PC-9 (cell line): ENCODE data around the gene ACACB. TPM values are rescaled to one million over a fixed set of nuclear protein-coding genes. Genes with fewer than 3 reads are reported as not detected.

Experiments used
- BruUV-seq: library from RNA; stranded (reverse); fragments of 400-500 nt; replicated peaks from 2 replicates; lab custom pipeline; 2021; lab: Mats Ljungman, UMichigan
- CTCF ChIA-PET: fragments of 300-600 bp; sonication (Branson Sonifier 250); formaldehyde crosslinking; loops from one replicate; lab custom pipeline; 2022; ENCODE audit warnings: antibody characterized with exemption; lab: Charles Lee
- POLR2A ChIA-PET: fragments of 300-600 bp; sonication (Branson Sonifier 250); formaldehyde crosslinking; loops from one replicate; lab custom pipeline; 2022; ENCODE audit warnings: antibody characterized with exemption; ENCODE audit not compliant: unreplicated experiment; lab: Charles Lee
- DNase-seq, 2 experiments: peaks; one replicate each; pipeline versions ENCODE4 v3.0.0 to v3.0.0-alpha.2; 2015 to 2022; ENCODE audit warnings: mixed read lengths in 1 of 2
- H2AFZ ChIP-seq: fragments of 200-600 bp; sonication (generic); 2 replicates; pipeline ENCODE4 v1.8.1; 2017; ENCODE audit warnings: antibody characterized with exemption
- H3F3A ChIP-seq: fragments of 200-600 bp; sonication (generic); 2 replicates; pipeline ENCODE4 v1.8.1; 2017; ENCODE audit warnings: antibody characterized with exemption, mild to moderate bottlenecking, low read depth; ENCODE audit not compliant: insufficient read depth
- H3K27ac ChIP-seq: fragments of 200-600 bp; sonication (generic); 2 replicates; pipeline ENCODE4 v1.6.1; 2016; ENCODE audit warnings: mixed run types
- H3K27me3 ChIP-seq: fragments of 200-600 bp; sonication (generic); 2 replicates; pipeline ENCODE4 v1.6.1; 2016; ENCODE audit warnings: low read depth, mixed run types; ENCODE audit not compliant: insufficient read depth
- H3K36me3 ChIP-seq: fragments of 200-600 bp; sonication (generic); 2 replicates; pipeline ENCODE4 v1.6.1; 2016; ENCODE audit warnings: low read depth, mixed run types
- H3K4me1 ChIP-seq: fragments of 200-600 bp; sonication (generic); replicated peaks from 2 replicates; pipeline ENCODE4 v1.6.1; 2016; ENCODE audit warnings: mixed run types; ENCODE audit not compliant: insufficient read depth
- H3K4me2 ChIP-seq: fragments of 200-600 bp; sonication (generic); 2 replicates; pipeline ENCODE4 v1.6.1; 2017; ENCODE audit warnings: mixed run types
- H3K4me3 ChIP-seq: fragments of 200-600 bp; sonication (generic); 2 replicates; pipeline ENCODE4 v1.6.1; 2016; ENCODE audit warnings: mixed run types
- H3K79me2 ChIP-seq: fragments of 200-600 bp; sonication (generic); 2 replicates; pipeline ENCODE4 v1.6.1; 2017; ENCODE audit warnings: low read depth, mixed run types
- H3K9me2 ChIP-seq: fragments of 200-600 bp; sonication (generic); 2 replicates; pipeline ENCODE4 v1.8.1; 2017; ENCODE audit warnings: mild to moderate bottlenecking; ENCODE audit not compliant: insufficient read depth
- H3K9me3 ChIP-seq: fragments of 200-600 bp; sonication (generic); 2 replicates; pipeline ENCODE4 v1.8.1; 2016; ENCODE audit warnings: low read depth; ENCODE audit not compliant: insufficient read depth
- H4K20me1 ChIP-seq: fragments of 200-600 bp; sonication (generic); 2 replicates; pipeline ENCODE4 v1.8.1; 2017; ENCODE audit not compliant: insufficient read depth
- CTCF ChIP-seq: fragments of 200-600 bp; sonication (generic); conservative IDR thresholded peaks from 2 replicates; pipeline ENCODE4 v1.6.1; 2017; ENCODE audit warnings: mixed run types, antibody characterized with exemption, mild to moderate bottlenecking, moderate library complexity
- EZH2 ChIP-seq: fragments of 200-600 bp; sonication (generic); IDR thresholded peaks from 2 replicates; pipeline ENCODE4 v1.8.0; 2017; ENCODE audit warnings: antibody characterized with exemption, low read depth
- intact Hi-C: fragments of 100-400 bp; cut with micrococcal nuclease; formaldehyde crosslinking; loops from one replicate; pipeline ENCODE4 v1.10.0; 2022; ENCODE audit not compliant: unreplicated experiment
- total RNA-seq: library from RNA; stranded (reverse); gene quantifications from 2 replicates; pipeline ENCODE4 v1.2.3, GENCODE V29; 2021

Gene ACACB
- total RNA-seq, 1 experiment from 2014 or later, result 13.8 TPM

GRCh38 chr12:109087250-109087649, 29.1 kb upstream of the ACACB start:
- no peak for DNase-seq
- H3K27ac ChIP-seq, result no peak overlapping the region
- POLR2A ChIA-PET, result interaction anchor here (0.6 kb wide), 1 partner anchor 165 kb away, joined by 3 read pairs; no protein-coding TSS in a partner anchor
- peaks cover 9% of the 10 kb centered on the region; the same call in 1 of the 2 replicates for H3K36me3 ChIP-seq
- H3K79me2 ChIP-seq, result peaks cover 8% of the 10 kb centered on the region
- H3K9me2 ChIP-seq, result no peaks in the 10 kb centered on the region
- intact Hi-C loops, result no loop called here
- H2AFZ ChIP-seq, result no peak overlapping the region
- H4K20me1 ChIP-seq, result no peaks in the 10 kb centered on the region
- peaks cover 7% of the 10 kb centered on the region; the same call in 1 of the 2 replicates for H3K4me1 ChIP-seq
- no TSS peak for BruUV-seq
- H3K9me3 ChIP-seq, result no peaks in the 10 kb centered on the region
- H3K27me3 ChIP-seq, result no peaks in the 10 kb centered on the region
- H3K4me3 ChIP-seq, result no peak overlapping the region
- TF ChIP-seq CTCF, result no peak
- TF ChIP-seq EZH2, result no peak
- H3F3A ChIP-seq, result peaks cover 4% of the 10 kb centered on the region; the same call in 1 of the 2 replicates
- H3K4me2 ChIP-seq, result no peak overlapping the region
- CTCF ChIA-PET, result no interaction called here

GRCh38 chr12:109088818-109089217, 27.6 kb upstream of the ACACB start:
- no peak for TF ChIP-seq CTCF
- no peak for TF ChIP-seq EZH2
- no peak overlapping the region for H2AFZ ChIP-seq
- intact Hi-C loops, result no loop called here
- peaks cover 9% of the 10 kb centered on the region; the same call in 1 of the 2 replicates for H3K36me3 ChIP-seq
- H3K79me2 ChIP-seq, result peaks cover 17% of the 10 kb centered on the region
- H3K27me3 ChIP-seq, result no peaks in the 10 kb centered on the region
- H3K4me2 ChIP-seq, result no peak overlapping the region
- H3K4me1 ChIP-seq, result peaks cover 15% of the 10 kb centered on the region; the same call in 1 of the 2 replicates
- POLR2A ChIA-PET, result no interaction called here
- CTCF ChIA-PET, result no interaction called here
- DNase-seq, result no peak
- H3K9me3 ChIP-seq, result no peaks in the 10 kb centered on the region
- H3K4me3 ChIP-seq, result no peak overlapping the region
- peaks cover 4% of the 10 kb centered on the region; the same call in 1 of the 2 replicates for H3F3A ChIP-seq
- BruUV-seq, result no TSS peak
- H4K20me1 ChIP-seq, result no peaks in the 10 kb centered on the region
- no peaks in the 10 kb centered on the region for H3K9me2 ChIP-seq
- no peak overlapping the region for H3K27ac ChIP-seq

GRCh38 chr12:109089683-109090082, 26.7 kb upstream of the ACACB start:
- no peaks in the 10 kb centered on the region for H3K9me3 ChIP-seq
- peaks cover 4% of the 10 kb centered on the region; the same call in 1 of the 2 replicates for H3F3A ChIP-seq
- H4K20me1 ChIP-seq, result no peaks in the 10 kb centered on the region
- H3K27me3 ChIP-seq, result no peaks in the 10 kb centered on the region
- peaks cover 17% of the 10 kb centered on the region for H3K79me2 ChIP-seq
- BruUV-seq, result no TSS peak
- H2AFZ ChIP-seq, result no peak overlapping the region
- CTCF ChIA-PET, result no interaction called here
- TF ChIP-seq EZH2 (no peak), CTCF (no peak)
- H3K4me1 ChIP-seq, result peaks cover 15% of the 10 kb centered on the region; the same call in 1 of the 2 replicates
- no peak overlapping the region for H3K4me2 ChIP-seq
- no peak overlapping the region for H3K27ac ChIP-seq
- H3K9me2 ChIP-seq, result no peaks in the 10 kb centered on the region
- H3K36me3 ChIP-seq, result peaks cover 9% of the 10 kb centered on the region; the same call in 1 of the 2 replicates
- POLR2A ChIA-PET, result no interaction called here
- intact Hi-C loops, result loop anchor here (5.0 to 10.0 kb wide), 3 partner anchors 137 to 1175 kb away; no protein-coding TSS in a partner anchor
- DNase-seq, result no peak
- H3K4me3 ChIP-seq, result no peak overlapping the region
